ENCODE data around the gene DAND5.

The DAND5 gene

DNA sequence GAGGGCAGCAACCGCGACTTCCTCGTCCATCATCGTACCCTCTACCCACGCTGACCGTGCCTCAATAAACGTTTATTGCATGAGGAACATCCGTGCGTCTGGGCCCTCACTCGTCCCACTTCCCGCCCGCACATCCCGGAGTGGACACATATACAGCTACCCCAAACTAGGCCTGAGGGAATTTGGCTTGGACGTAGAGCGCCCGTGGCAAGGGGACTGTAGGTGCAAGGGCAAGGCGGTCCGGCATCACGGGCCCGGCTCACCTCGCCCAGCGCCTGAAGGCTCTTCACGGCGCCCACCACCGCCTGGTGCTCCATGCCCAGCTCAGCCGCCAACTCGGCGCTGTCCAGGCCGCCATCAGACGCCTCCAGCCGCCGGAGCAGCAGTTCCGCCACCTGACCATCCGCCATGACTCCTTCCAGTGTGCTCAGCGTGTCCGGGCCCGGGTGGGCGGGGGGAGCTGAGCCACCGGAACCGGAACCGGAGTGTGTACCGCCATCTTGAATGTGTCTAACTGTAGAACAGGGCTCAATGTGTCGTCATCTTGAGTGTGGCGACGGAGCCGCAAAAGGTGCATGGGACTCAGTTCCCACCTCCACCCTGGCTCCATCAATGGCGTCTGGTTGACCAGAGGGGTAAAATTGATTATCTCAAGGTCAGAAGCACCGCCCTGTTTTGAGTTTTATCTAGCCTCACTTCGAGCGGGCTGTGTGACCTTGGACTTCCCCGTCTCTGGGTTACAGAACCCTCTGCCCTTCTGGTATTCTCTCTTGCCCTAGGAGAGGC, 35.9 kb upstream of the DAND5 start, which contains the start of gene FARSA:
Gene FARSA, minus strand, starts transcription at position 425 of the 786 bp plus-strand sequence. Its CDS starts 15 bp downstream, at position 410.
- H3K4me3 ChIP-seq (ENCODE audit: low read depth, low read length), result peak within 1 kb of the TSS; percentile 83
- peak; percentile 86 for DNase-seq (ENCODE audit: low read depth)

DNA sequence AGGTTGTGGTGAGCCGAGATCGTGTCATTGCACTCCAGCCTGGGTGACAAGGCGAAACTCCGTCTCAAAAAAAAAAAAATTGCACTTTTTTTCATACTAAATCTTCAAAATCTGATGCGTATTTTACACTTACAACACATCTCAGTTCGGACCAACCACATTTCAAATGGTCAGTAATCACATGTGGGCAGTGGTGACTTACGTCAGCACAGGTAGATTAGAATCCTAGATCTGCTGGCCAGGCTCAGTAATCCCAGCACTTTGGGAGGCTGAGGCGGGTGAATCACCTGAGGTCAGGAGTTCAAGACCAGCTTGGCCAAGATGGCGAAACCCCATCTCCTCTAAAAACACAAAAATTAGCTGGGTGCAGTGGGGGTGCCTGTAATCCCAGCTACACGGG, 34.3 kb upstream of the DAND5 start:
- no peak overlapping the region for H3K4me3 ChIP-seq (ENCODE audit: low read depth, low read length)
- no peak for DNase-seq (ENCODE audit: low read depth)
- TF ChIP-seq, protein P1, sequence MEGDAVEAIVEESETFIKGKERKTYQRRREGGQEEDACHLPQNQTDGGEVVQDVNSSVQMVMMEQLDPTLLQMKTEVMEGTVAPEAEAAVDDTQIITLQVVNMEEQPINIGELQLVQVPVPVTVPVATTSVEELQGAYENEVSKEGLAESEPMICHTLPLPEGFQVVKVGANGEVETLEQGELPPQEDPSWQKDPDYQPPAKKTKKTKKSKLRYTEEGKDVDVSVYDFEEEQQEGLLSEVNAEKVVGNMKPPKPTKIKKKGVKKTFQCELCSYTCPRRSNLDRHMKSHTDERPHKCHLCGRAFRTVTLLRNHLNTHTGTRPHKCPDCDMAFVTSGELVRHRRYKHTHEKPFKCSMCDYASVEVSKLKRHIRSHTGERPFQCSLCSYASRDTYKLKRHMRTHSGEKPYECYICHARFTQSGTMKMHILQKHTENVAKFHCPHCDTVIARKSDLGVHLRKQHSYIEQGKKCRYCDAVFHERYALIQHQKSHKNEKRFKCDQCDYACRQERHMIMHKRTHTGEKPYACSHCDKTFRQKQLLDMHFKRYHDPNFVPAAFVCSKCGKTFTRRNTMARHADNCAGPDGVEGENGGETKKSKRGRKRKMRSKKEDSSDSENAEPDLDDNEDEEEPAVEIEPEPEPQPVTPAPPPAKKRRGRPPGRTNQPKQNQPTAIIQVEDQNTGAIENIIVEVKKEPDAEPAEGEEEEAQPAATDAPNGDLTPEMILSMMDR (IDR thresholded peaks at IDR 0.05; ENCODE audit: low read depth, low read length, missing control alignments), result no peak

More for the DNA sequence above, 35.9 kb upstream of the DAND5 start, which contains the start of gene FARSA:
- TF ChIP-seq, protein P1 (IDR thresholded peaks at IDR 0.05; ENCODE audit: low read depth, low read length, missing control alignments), result no peak

GRCh38 chr19:12936582-12936981, 32.8 kb upstream of the DAND5 start:
- no peak for DNase-seq (ENCODE audit: low read depth)
- H3K4me3 ChIP-seq (ENCODE audit: low read depth, low read length), result no peak overlapping the region
- TF ChIP-seq, protein P1 (IDR thresholded peaks at IDR 0.05; ENCODE audit: low read depth, low read length, missing control alignments), result no peak

DNA sequence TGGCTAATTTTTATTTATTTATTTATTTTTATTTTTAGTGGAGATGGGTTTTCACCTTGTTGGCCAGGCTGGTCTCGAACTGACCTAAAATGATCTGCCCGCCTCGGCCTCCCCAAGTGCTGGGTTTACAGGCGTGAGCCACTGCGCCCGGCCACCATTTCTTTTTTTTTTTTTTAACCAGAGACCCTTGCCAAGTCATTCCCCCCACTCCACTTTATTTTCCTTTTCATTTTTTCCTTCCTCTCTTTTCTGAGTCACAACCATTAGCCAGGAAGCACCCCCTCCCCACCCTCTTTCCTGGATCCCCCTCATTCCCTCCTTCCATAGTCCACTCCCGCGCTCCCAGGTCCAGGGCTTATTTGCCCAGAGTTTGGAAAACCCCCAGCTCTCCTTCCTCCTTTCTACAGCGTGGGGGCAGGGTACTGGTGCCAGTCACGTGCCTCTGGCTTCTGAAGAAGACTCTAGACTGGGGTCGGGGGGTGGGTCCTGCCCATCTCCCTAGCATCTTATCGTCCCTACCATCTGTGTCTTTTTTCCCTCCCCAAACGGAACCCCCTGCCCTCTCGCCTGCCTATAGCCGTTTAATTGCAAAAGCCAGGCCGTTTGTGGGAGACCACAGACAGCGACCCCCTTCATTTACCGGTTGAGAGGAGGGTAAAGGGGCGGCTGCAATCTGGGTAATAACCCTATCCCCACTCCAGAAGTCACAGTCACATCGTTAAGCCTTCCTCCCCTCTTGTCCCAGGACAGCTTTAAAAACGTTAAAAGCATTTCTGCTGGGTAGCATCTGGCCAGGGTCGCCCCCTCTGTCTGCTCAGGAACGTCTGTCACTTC, 32.1 kb upstream of the DAND5 start:
- H3K4me3 ChIP-seq (ENCODE audit: low read depth, low read length), result peak overlapping the region; percentile 81
- no peak for DNase-seq (ENCODE audit: low read depth)
- TF ChIP-seq, protein P1 (IDR thresholded peaks at IDR 0.05; ENCODE audit: low read depth, low read length, missing control alignments), result no peak

DNA sequence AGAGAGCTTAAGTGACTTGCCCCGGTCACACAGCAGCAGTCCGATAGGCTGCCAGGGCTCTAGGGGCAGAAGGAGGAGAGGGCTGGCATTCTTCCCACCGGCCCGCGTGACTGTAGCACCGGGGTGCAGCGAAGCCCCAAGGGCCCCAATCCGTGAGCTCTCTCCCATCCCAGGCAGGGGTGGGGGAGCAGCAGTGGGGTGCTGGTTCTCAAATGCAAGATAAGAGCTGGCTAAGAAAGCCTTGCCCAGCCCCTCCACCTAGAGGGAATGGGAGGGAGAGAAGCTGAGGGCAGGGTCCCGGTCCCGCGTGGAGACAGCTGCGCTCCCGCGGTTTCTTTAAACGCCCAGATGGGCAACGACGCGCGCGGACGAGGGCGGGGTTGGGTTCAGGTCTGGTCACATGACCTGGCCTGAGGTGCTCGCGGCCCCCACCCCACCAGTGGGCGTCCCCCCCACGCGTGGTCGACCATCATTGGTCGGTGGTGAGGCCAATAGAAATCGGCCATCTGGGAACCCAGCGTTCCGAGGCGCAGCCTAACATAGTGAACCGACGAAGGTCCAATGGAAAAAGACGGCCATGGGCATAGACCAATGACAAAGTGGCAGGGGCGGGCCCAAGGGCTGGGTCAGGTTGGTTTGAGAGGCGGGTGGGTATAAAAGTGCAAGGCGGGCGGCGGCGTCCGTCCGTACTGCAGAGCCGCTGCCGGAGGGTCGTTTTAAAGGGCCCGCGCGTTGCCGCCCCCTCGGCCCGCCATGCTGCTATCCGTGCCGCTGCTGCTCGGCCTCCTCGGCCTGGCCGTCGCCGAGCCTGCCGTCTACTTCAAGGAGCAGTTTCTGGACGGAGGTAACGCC, 31.2 kb upstream of the DAND5 start, which contains the start of gene CALR:
Gene CALR, plus strand, starts transcription at position 683 of the 852 bp plus-strand sequence. Its CDS starts 71 bp downstream, at position 754.
- TF ChIP-seq, protein P1 (IDR thresholded peaks at IDR 0.05; ENCODE audit: low read depth, low read length, missing control alignments), result no peak
- peak within 1 kb of the TSS; percentile 81 for H3K4me3 ChIP-seq (ENCODE audit: low read depth, low read length)
- peak; percentile 99 for DNase-seq (ENCODE audit: low read depth)

All from GM12864 (cell line).